Panc1 (cell line): Measurements from ENCODE around the gene PCCA. TPM values are rescaled to one million over a fixed set of nuclear protein-coding genes. Genes with fewer than 3 reads are reported as not detected.

Source experiments
- ATAC-seq: fragments of 200-7000 bp; cut with Tn5 transposase; 2 replicates; pipeline ENCODE4 v1.9.1; 2020; ENCODE audit warnings: mild to moderate bottlenecking, moderate library complexity
- BruUV-seq: library from RNA; stranded (reverse); fragments of 400-500 nt; replicated peaks from 2 replicates; lab custom pipeline; 2021; lab: Mats Ljungman, UMichigan
- CTCF ChIA-PET: fragments of 300-600 bp; sonication (Branson Sonifier 250); formaldehyde crosslinking; loops from one replicate; lab custom pipeline; 2022; ENCODE audit warnings: antibody characterized with exemption; lab: Charles Lee
- POLR2A ChIA-PET: fragments of 300-600 bp; sonication (Branson Sonifier 250); formaldehyde crosslinking; loops from one replicate; lab custom pipeline; 2022; ENCODE audit warnings: antibody characterized with exemption; lab: Charles Lee
- DNase-seq: peaks from one replicate; pipeline ENCODE4 v3.0.0-alpha.2; 2010; ENCODE audit warnings: low read depth, low spot score
- H3K27ac ChIP-seq: 2 replicates; pipeline ENCODE4 v1.5.1; 2011; ENCODE audit warnings: mild to moderate bottlenecking, low read length, inconsistent platforms
- H3K27me3 ChIP-seq: fragments of 200-500 bp; sonication (Bioruptor generic); 2 replicates; pipeline ENCODE4 v1.6.0; 2014; ENCODE audit warnings: low read length, inconsistent platforms; ENCODE audit not compliant: control insufficient read depth, insufficient read depth
- H3K36me3 ChIP-seq: fragments of 200-500 bp; sonication (Bioruptor generic); 2 replicates; pipeline ENCODE4 v1.5.1; 2014; ENCODE audit warnings: inconsistent platforms, mild to moderate bottlenecking, low read length, moderate library complexity; ENCODE audit not compliant: control insufficient read depth, insufficient read depth
- H3K4me1 ChIP-seq: 2 replicates; pipeline ENCODE4 v1.5.1; 2011; ENCODE audit warnings: inconsistent platforms, mild to moderate bottlenecking, low read length, moderate library complexity; ENCODE audit not compliant: control insufficient read depth, insufficient read depth
- H3K4me3 ChIP-seq, 2 experiments: 2 replicates each; pipeline ENCODE4 v1.5.1; 2011 to 2012; ENCODE audit warnings: low read depth in 2 of 2, low read length in 2 of 2, mild to moderate bottlenecking in 2 of 2, inconsistent platforms in 1 of 2, moderate library complexity in 1 of 2
- H3K9me3 ChIP-seq: fragments of 200-500 bp; sonication (Bioruptor generic); 2 replicates; pipeline ENCODE4 v1.5.1; 2014; ENCODE audit warnings: low read depth, mild to moderate bottlenecking, inconsistent platforms, low read length, moderate library complexity; ENCODE audit not compliant: control insufficient read depth, insufficient read depth
- CTCF ChIP-seq: fragments of 450-650 bp; IDR thresholded peaks from 2 replicates; pipeline ENCODE4 v1.5.1; 2017; ENCODE audit warnings: mild to moderate bottlenecking
- POLR2AphosphoS5 ChIP-seq: IDR thresholded peaks from 2 replicates; pipeline ENCODE4 v1.6.1; 2012; ENCODE audit warnings: mild to moderate bottlenecking, low read depth, low read length, moderate library complexity
- REST ChIP-seq, 2 experiments: IDR thresholded peaks; 2 replicates each; pipeline ENCODE4 v1.6.1; 2011 to 2012; ENCODE audit warnings: low read depth in 2 of 2, control low read depth in 1 of 2, low read length in 1 of 2, mild to moderate bottlenecking in 1 of 2, moderate library complexity in 1 of 2; ENCODE audit not compliant: insufficient read depth in 1 of 2
- SIN3A ChIP-seq: IDR thresholded peaks from 2 replicates; pipeline ENCODE4 v1.6.1; 2012; ENCODE audit warnings: low read depth, mild to moderate bottlenecking, low read length, moderate library complexity, borderline replicate concordance; ENCODE audit not compliant: insufficient read depth
- TCF7L2 ChIP-seq: IDR thresholded peaks from 2 replicates; pipeline ENCODE4 v1.6.1; 2011; ENCODE audit warnings: mild to moderate bottlenecking, low read depth, low read length, inconsistent platforms
- in situ Hi-C: cut with HindIII; loops from 2 replicates; pipeline ENCODE4 v1.10.0; 2016; ENCODE audit warnings: low sequenced_read_pairs, low pct_unique_long_range_greater_than_20kb
- intact Hi-C: fragments of 100-400 bp; cut with micrococcal nuclease; formaldehyde crosslinking; loops from one replicate; pipeline ENCODE4 v1.10.0; 2022; ENCODE audit not compliant: unreplicated experiment
- total RNA-seq: library from RNA; stranded (reverse); gene quantifications from one replicate; pipeline ENCODE4 v1.2.1, GENCODE V29; 2021; ENCODE audit not compliant: unreplicated experiment

The PCCA gene
- total RNA-seq, 1 experiment from 2014 or later: 14.7 TPM

DNA sequence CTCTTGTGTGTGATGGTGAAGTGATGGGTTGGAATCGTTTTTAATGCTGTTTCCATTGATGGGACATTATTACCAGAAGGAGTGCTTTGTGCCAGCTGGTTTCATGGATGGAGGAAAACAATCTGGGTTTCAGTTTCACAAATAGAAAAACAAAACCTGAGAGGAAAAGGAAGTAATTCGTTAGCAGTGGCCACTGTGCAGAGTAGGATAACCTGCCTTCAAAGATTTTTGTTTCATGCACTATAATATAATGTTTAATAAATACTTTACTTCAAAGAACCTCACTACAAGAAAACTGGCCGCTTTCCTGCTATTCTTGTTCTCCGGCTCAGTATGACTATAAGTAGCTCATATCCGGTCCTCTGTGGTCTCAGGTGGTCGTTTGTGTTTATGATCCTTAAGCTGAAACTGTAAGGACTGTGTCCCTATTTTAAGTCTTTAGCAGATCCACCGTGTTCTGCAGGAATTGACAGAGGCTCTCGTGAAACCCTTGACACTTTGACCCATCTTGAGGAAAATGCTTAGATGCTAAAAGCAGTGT is 395.0 kb downstream of the PCCA start:
- in situ Hi-C loops: no loop called here
- Histone ChIP-seq H3K9me3 (no peaks in the 10 kb centered on the region), H3K27me3 (no peaks in the 10 kb centered on the region), H3K4me3 (no peak overlapping the region), H3K36me3 (no peaks in the 10 kb centered on the region), H3K4me1 (no peaks in the 10 kb centered on the region), H3K27ac (no peak overlapping the region)
- no peak for DNase-seq
- ChIA-PET POLR2A (no interaction called here), CTCF (no interaction called here)
- BruUV-seq: no TSS peak
- no peak for TF ChIP-seq REST (IDR thresholded peaks at IDR 0.05; ENCODE audit: insufficient read depth in 1 of 2, low read depth in 2 of 2, low read length in 1 of 2)
- no peak for TF ChIP-seq POLR2AphosphoS5
- no peak for TF ChIP-seq CTCF
- TF ChIP-seq TCF7L2: no peak
- no peak for TF ChIP-seq SIN3A
- no peak for ATAC-seq
- intact Hi-C loops: no loop called here

DNA sequence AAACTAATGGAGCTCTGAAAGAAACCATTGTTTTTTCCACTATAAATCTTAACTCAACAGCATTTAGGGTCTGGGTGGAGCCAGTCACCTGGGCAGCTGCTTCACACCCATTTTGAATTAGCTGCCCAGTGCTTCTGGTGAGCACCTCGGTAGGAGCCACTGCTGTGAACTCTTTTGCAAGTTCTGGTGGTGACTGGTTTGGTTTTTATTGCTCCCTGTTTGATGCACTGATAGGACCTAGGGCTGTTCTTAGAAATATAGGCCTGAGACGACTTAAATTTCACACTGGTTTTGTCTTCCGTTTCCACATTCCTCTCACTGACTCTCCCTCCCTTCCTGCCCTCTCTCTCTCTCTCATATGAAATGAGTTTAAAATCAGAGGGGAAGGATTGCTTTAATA is 395.8 kb downstream of the PCCA start:
- H3K27me3 ChIP-seq: no peaks in the 10 kb centered on the region
- H3K9me3 ChIP-seq: no peaks in the 10 kb centered on the region
- no peak overlapping the region for H3K27ac ChIP-seq
- no TSS peak for BruUV-seq
- no peaks in the 10 kb centered on the region for H3K4me1 ChIP-seq
- ATAC-seq: no peak
- intact Hi-C loops: no loop called here
- H3K36me3 ChIP-seq: no peaks in the 10 kb centered on the region
- TF ChIP-seq TCF7L2: no peak
- TF ChIP-seq SIN3A: no peak
- TF ChIP-seq POLR2AphosphoS5: no peak
- no peak for TF ChIP-seq CTCF
- no peak for TF ChIP-seq REST (IDR thresholded peaks at IDR 0.05; ENCODE audit: insufficient read depth in 1 of 2, low read depth in 2 of 2, low read length in 1 of 2)
- POLR2A ChIA-PET: no interaction called here
- no peak overlapping the region for H3K4me3 ChIP-seq
- CTCF ChIA-PET: no interaction called here
- in situ Hi-C loops: no loop called here
- DNase-seq: no peak
